Activated CD4-positive, alpha-beta T cell treated with anti-CD3 and anti-CD28 coated beads for 1 hour (primary cell): ENCODE data around the gene ZNF90.
"Not testable (repeated sequence)": the region's sequence is repeated elsewhere in the genome, so short reads cannot be mapped to it uniquely, and the experiment has no call there.

Source experiments
- DNase-seq: peaks from one replicate; pipeline ENCODE4 v3.0.0-alpha.2; 2020

The ZNF90 gene

DNA sequence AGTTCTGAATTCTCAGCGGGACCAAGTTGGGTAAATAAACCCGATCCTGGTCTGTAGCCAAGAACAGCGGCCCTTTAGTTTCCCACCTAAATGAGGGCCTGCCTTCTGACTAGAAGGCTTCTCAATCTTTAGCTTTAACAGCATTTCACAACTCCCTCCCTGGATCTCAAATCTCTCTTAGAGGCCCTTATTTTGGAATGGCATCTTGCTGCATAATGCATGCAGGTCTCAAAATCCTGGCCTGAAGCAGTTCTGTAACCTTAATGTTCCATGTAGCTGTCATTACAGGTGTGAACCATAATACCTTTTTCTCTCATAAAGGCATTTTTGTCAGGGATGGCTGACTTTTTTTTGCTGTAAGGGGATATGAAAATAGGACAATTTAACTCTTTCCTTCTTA, 29.5 kb downstream of the ZNF90 start:
- no peak for DNase-seq

DNA sequence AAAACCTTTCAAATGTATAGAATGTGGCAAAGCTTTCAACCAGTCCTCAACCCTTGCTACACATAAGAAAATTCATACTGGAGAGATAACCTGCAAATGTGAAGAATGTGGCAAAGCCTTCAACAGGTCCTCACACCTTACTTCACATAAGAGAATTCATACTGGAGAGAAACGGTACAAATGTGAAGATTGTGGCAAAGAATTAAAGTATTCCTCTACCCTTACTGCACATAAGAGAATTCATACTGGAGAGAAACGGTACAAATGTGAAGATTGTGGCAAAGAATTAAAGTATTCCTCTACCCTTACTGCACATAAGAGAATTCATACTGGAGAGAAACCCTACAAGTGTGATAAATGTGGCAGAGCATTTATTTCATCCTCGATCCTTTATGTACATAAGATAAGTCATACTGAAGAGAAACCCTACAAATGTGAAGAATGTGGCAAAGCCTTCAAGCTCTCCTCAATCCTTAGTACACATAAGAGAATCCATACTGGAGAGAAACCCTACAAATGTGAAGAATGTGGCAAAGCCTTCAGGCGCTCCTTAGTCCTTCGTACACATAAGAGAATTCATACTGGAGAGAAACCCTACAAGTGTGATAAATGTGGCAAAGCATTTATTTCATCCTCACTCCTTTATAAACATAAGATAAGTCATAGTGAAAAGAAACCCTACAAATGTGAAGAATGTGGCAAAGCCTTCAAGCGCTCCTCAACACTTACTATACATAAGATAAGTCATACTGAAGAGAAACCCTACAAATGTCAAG, 40.5 kb downstream of the ZNF90 start:
- DNase-seq = not testable (repeated sequence)

GRCh38 chr19:20124879-20125278, 47.1 kb downstream of the ZNF90 start:
- no peak for DNase-seq

- DNase-seq = not testable (repeated sequence)
These were observed 55.1 kb downstream of the ZNF90 start for GRCh38 chr19:20132933-20133332.

DNA sequence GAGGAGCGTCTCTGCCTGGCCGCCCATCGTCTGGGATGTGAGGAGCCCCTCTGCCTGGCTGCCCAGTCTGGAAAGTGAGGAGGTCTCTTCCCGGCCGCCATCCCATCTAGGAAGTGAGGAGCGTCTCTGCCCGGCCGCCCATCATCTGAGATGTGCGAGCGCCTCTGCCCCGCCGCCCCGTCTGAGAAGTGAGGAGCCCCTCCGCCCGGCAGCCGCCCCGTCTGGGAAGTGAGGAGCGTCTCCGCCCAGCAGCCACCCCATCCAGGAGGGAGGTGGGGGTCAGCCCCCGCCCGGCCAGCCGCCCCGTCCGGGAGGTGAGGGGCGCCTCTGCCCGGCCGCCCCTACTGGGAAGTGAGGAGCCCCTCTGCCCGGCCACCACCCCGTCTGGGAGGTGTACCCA, 59.9 kb downstream of the ZNF90 start:
- DNase-seq = not testable (repeated sequence)

- DNase-seq = no peak
These were observed 73.9 kb downstream of the ZNF90 start for GRCh38 chr19:20151617-20152145.

GRCh38 chr19:20152506-20152905, 74.7 kb downstream of the ZNF90 start:
- DNase-seq = not testable (repeated sequence)

DNA sequence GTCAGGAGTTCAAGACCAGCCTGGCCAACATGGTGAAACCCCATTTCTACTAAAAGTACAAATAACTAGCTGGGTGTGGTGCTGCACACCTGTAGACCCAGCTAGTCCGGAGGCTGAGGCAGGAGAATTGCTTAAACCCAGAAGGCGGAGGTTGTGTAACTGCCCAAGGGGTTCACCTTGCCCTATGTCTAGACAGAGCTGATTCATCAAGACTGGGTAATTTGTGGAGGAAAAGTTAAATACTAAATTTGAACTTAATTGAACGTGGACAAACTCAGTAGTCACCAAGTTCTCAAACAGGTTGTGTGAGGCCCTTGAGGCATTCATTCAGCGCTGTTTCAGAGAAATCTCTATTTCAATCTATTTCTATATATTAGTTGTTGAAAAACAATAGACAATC, 75.5 kb downstream of the ZNF90 start:
- no peak for DNase-seq

GRCh38 chr19:20154636-20155035, 76.8 kb downstream of the ZNF90 start:
- DNase-seq = no peak

GRCh38 chr19:20162821-20163220, 85.0 kb downstream of the ZNF90 start:
- no peak for DNase-seq

- DNase-seq = no peak
These were observed 86.7 kb downstream of the ZNF90 start for GRCh38 chr19:20164456-20164855.

DNA sequence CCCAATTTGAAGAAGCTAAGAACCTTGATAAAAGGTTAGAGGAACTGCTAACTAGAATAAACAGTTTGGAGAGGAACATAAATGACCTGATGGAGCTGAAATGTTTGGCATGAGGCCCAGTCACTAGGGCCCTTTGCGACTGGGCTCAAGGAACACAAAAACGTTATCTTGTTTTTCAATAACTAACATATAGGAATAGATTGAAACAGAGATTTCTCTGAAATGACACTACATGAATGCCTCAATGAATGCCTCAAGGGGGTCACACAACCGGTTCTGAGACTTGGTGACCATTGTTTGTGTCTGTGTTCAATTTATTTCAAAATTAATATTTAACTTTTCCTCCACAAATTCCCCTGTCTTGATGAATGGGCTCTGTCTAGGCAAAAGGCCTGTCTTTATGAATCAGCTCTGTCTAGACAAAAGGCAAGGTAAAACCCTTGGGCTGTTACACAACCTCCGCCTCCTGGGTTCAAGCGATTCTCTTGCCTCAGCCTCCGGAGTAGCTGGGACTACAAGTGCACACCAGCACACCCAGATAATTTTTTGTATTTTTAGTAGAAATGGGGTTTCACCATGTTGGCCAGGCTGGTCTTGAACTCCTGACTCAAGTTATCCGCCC, 88.3 kb downstream of the ZNF90 start:
- DNase-seq = no peak

- peak; percentile 79 for DNase-seq
These were observed 89.3 kb downstream of the ZNF90 start, which contains the start of gene ZNF486 for GRCh38 chr19:20167020-20167644. Gene ZNF486 (plus strand): TSS chr19:20167214. CDS start chr19:20167331, 117 bp downstream.

GRCh38 chr19:20167651-20168122, 89.9 kb downstream of the ZNF90 start:
- DNase-seq = no peak
